GM21367 (cell line): ENCODE measurements around the gene CYB5R2.
"Not testable (repeated sequence)": the region's sequence is repeated elsewhere in the genome, so short reads cannot be mapped to it uniquely, and the experiment has no call there.

Experiments
- ATAC-seq: cut with Tn5 transposase; IDR thresholded peaks from one replicate; pipeline ENCODE4 v1.9.1; 2021; ENCODE audit not compliant: unreplicated experiment

The CYB5R2 gene

DNA sequence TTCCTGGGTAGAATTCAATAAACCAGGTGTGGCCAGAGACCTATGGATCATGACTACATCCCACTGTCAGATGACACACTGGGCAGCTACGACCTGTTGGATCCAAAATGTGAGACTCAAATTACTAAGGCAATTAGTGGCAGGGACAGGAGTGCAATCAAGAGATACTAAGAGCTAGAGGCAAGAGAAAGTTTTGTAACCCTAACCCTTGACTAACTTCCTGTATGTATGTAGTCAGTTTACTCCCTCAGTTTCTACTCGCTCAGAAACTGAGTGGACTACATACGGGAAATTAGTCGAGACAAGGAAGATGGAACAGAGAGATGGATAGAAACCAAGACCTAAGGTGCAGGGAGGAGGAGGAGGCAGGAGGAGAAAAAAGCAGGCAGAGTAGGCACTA lies 2.7 kb downstream of the CYB5R2 start:
- ATAC-seq, result no peak

DNA sequence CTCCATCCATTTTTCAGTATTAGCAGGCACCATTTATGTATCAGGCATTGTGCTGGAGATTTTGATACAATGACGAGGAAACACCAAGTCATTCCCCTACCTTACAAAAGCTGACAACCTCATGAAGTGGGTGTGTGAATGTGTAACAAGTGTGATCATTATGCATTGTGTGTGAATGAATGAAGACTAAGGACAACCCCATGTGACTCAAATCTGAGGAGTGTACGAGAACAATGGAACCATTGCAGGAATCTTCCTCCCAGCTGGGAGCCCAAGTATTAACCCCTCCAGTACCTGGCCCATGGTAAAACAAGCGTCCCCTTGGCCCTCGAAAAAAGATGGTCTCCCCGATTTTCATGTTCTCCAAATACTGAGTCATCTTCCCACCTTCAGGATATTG lies 4.4 kb downstream of the CYB5R2 start:
- ATAC-seq, result no peak

DNA sequence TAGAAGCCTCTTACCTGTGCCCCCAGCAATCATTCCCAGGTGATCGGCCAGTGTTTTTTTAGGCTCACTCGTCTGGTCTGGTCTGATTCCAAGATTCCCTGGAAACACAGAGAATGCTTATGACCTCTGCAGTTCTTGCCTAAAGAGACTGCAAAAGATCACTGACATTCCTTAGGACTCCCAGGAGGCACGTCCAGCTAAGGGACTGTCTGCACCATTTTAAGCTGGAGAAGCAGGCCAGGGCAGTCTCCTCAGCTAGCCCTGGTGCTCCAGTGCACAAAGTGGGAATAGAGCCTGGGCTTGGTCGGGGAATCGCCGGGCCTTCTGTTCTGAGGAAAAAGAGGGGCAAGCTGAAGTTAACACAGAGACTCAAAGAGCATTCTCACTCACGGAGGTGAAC lies 4.8 kb downstream of the CYB5R2 start:
- no peak for ATAC-seq

- ATAC-seq, result no peak
Measured at GRCh38 chr11:7667460-7667859, 5.8 kb downstream of the CYB5R2 start.

DNA sequence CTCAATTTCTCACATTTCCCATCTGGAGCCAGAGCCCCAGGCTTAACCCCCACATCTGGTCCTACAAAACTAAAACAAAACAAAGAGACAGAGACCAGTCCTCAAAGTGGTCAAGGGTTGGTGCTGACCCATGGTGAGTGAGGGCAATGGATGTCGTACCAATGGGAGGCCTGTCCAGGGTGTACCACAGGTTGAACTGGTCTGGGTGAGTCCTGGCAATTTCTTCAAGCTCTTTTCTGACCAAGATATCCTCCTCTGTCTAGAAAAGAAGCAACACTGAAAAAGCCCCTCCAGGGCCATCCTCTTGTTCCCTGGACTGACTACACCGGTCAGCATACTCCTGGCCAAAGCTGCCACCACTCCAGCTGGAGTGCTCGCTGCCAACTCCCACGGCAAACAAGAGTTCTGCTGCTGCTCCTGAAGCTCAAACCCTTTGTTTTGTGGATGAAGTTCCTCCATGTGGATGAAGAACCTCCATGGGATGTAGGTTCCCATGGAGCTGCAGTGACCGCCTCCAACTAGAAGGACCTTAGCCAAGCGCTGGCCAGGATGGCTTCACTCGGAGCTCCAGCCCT lies 6.9 kb downstream of the CYB5R2 start:
- ATAC-seq, result no peak

DNA sequence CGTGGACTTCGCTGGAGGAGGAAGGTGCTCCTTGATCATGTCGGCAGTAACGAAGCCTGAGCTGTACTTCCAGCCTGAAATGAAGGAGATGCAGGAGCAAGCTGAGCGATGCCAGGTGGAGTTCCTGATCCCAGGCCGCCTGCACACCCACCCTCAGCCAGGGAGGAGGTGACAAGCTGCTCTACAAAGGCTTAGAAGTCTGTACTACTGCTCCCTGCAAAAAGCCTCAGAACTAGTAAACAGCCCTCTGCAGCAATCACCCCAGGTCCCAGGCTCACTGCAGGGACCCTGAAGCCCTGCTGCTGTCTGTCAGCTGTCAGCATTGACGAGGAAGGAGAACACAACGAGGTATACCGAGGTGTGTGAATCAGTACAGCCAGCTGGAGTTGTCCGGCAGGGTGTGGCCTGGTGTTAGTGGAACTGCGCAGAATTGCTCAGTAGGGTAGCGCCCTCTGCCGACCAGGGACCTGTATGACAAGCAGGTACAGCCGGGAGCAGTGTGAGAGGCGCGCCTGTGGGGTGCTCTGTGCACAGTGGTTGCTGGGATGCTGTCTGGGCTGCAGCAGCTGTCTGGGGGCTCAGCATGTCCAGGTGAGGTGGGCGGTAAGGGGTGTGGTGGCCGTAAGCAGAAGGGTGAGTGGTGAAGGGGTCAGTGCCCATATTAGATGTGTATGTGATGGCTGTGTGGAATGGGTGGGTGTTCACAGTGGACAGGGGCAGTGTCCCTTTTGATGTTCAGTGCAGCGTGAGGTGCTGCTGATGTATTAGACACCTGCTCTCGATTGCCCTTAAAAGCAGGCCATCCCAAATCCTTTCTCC lies 7.6 kb downstream of the CYB5R2 start:
- peak; percentile 97 for ATAC-seq

DNA sequence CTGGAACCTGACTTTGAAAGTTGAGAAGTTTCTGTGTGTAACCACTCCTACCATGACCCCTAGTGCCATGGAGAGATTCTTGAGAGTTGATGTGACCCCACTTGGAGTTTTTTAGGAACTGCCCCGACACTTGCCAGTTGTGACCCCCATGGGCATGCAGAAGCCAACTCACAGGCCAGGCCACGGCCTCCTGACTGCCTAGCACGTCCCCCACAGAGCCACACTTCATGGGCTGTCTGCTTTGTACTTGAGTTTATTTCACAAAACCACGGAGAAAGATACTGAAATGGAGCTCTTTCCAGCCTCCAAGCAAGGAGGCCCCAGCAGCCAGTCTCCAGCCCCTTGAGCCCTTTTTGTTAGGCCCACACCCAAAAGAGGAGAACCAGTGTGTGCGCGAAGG lies 8.4 kb downstream of the CYB5R2 start:
- ATAC-seq, result no peak

DNA sequence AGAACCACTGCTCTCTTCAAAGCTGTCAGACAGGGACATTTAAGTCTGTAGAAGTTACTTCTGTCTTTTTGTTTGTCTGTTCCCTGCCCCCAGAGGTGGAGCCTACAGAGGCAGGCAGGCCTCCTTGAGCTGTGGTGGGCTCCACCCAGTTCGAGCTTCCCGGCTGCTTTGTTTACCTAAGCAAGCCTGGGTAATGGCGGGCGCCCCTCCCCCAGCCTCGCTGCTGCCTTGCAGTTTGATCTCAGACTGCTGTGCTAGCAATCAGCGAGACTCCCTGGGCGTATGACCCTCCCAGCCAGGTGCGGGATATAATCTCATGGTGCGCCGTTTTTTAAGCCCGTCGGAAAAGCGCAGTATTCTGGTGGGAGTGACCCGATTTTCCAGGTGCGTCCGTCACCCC lies 9.8 kb downstream of the CYB5R2 start:
- ATAC-seq, result not testable (repeated sequence)

GRCh38 chr11:7657306-7658025 lies 15.8 kb downstream of the CYB5R2 start:
- ATAC-seq, result no peak

DNA sequence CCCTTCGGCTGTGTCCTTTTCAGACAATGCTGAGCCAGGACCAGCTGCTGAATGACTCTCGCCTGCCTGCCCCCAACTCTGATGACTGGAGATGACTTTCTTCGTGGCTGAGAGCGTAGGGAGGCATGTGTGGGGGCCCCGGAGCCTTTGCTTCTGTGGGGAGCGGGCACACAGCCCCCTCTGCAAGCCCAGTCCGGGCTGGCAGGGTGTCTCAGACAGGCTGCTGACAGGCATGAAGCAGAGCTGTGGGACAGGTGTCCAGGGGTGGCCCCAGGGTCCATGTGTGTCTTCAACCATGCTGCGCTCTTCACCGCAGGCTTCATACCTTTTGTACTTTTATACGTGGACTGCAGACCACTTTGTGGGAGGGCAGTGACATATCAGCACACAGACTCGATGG lies 16.6 kb downstream of the CYB5R2 start:
- no peak for ATAC-seq

DNA sequence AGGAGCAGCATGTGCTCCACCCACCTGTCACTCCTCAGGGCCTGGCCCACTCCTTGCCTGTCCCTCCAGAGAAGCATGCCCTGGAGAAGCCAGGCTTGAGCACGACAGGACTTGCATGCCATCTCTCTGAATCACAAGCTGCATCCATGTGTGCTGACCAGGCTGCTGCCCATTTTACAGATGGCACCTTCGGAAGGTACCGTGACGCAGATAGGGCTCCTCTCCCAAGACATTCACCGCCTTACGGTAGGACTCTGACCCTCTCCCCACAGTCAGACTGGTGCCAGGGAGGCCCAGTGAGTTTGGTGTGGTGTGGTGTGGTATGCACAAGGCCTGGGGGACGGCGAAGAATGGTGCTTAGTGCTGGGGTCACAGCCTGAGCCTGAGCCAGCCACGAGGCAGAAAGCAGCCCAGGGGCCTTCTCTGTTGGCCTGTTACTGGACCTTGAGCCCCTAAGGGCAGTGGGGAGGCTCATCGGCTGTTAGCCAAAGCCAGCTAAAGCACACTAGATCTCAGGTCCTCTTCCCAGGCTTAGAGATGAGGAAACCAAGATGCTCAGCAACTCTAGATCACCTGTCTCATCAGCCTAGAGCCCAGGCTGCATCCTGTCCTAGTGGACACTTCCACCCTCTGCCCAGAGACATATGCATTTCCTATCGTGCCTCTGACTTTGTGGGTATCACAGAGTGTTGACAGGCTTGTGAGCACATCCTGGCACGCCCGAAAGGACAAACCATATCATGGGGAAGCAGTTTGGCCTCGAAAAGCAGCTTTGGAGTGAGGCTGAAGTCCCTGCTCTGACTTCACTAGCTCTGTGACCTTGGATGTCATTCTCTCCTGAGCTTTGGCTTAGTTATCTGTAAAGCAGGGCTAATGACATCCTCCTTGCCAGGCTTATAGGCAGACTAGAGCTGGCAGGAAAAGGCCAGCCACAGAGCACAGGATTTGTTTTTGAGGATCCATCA lies 17.8 kb downstream of the CYB5R2 start:
- no peak for ATAC-seq

DNA sequence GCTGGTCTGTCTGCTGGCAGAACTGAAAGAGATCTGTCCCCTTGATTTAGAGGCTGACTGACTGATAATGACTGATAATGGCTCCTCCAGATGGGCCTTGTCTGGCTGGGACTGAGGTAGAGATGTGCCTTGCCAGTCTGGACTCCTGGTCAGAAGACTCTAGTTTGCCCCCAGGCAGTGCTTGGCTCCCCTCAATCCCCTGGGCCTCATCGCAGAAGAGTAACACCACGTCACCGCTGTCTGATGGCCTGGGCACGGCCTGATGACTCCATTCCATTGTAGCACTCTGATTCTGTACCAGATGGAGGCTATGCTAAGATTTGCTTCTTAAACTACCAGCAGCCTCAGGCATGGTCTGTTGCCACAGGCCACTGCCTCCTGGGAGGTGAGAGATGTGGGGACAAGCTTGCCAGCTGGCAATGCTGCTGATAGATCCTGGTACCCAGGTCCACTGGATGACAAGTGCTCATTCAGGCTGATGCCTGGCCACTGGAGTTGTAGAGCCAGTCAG lies 19.1 kb downstream of the CYB5R2 start:
- ATAC-seq, result no peak

DNA sequence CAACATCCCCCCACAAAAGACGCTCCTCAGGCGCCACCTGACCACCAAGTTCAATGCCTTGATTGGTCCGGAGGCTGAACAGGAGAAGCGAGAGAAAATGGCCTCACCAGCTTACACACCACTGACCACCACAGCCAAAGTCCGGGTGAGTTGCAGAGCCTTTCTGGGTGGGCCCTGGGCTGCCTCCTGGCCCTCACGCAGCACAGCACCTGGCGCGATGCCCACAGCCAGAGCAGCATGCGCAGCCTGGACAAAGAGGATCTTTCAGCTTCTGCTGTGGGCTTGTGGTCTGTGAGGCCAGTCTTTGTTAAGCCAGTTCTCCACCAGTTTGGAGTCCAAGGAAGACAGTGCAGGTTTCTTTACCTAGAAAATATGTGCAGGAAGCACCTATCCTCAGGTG lies 21.6 kb downstream of the CYB5R2 start:
- ATAC-seq, result no peak

DNA sequence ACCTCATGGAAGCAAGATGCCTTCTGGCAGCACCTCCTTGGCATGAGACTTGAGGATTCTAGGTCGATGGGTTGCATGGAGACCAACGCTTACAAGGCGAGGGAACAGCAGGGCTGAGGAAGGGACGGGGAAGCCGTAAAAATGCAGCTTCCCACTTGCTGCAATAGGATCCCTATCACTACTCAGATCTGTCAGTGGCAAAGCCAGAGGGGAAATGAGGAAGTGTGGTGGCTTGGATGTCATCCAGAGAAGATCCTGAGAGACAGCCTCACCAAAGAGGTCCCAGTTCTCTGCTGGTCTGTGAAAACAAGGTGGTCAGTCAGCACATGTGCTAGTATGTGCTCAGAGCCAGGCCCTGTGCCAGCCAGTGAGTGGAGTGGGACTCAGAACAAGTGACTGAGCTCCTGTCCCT lies 22.2 kb downstream of the CYB5R2 start:
- no peak for ATAC-seq

DNA sequence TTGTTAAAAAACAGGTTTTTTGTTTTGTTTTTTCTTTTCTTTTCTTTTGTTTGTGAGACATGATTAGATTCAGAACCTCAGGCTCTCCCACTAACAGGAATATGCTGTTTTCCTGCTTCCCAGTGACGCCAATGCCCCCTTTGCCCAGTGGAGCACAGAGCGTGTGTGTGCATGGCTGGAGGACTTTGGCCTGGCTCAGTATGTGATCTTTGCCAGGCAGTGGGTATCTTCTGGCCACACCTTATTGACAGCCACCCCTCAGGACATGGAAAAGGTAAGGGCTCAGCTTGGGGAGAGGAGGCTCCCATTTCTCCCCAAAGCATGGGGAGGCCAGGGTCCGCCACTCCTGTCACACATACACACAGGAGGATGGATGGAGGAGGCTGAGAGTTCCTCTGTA lies 25.0 kb downstream of the CYB5R2 start:
- ATAC-seq, result no peak

- no peak for ATAC-seq
Measured at GRCh38 chr11:7646866-7647265, 26.4 kb downstream of the CYB5R2 start.

- no peak for ATAC-seq
Measured at GRCh38 chr11:7645206-7645605, 28.1 kb downstream of the CYB5R2 start.

DNA sequence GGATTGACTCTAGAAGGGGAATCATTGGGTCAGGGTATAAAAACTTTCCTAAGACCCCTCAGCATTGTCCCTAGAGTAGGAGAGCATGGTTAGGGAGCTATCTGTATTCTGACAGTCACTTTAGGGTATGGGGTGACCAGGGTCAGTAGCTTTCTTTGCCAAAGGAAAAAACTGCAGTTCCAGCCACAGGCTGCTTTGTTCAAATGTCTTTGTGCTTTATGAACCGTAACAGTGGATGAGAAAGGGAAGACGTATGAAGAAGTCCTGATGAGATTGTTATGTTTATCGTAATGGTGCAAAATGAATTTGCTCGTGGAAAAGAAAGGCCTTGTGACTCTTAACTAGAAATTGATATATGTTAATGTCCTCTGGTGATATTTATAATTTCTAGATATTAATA lies 30.0 kb downstream of the CYB5R2 start:
- ATAC-seq, result no peak

DNA sequence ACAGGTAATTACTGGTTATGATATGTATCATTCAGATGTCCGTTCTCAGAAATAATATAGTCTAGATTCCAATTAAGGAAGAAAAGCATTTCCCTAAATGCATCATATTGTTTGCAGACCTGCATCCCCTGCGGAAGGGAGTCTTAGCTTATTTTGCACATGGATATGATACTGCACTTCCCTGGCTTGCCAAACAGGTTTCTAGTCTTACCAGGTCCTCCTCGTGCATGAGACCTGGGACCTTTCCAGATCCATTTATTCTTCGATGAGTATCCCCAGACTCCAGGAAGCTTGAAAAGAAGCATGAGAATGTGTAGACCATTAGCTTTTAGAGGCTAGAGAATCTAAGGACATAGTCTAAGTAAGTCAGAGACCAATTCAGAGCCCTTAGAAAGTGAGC lies 30.6 kb downstream of the CYB5R2 start:
- ATAC-seq, result no peak

GRCh38 chr11:7640816-7641215 lies 32.5 kb downstream of the CYB5R2 start:
- ATAC-seq, result no peak

GRCh38 chr11:7639643-7640025 lies 33.7 kb downstream of the CYB5R2 start:
- ATAC-seq, result no peak
